GM19328 (cell line): Measurements from ENCODE around the gene SKAP1.
"Not testable (repeated sequence)": the region's sequence is repeated elsewhere in the genome, so short reads cannot be mapped to it uniquely, and the experiment has no call there.

ENCODE experiments used
- ATAC-seq: cut with Tn5 transposase; IDR thresholded peaks from one replicate; pipeline ENCODE4 v1.9.1; 2021; ENCODE audit warnings: mild to moderate bottlenecking, moderate library complexity; ENCODE audit not compliant: unreplicated experiment

Gene SKAP1

DNA sequence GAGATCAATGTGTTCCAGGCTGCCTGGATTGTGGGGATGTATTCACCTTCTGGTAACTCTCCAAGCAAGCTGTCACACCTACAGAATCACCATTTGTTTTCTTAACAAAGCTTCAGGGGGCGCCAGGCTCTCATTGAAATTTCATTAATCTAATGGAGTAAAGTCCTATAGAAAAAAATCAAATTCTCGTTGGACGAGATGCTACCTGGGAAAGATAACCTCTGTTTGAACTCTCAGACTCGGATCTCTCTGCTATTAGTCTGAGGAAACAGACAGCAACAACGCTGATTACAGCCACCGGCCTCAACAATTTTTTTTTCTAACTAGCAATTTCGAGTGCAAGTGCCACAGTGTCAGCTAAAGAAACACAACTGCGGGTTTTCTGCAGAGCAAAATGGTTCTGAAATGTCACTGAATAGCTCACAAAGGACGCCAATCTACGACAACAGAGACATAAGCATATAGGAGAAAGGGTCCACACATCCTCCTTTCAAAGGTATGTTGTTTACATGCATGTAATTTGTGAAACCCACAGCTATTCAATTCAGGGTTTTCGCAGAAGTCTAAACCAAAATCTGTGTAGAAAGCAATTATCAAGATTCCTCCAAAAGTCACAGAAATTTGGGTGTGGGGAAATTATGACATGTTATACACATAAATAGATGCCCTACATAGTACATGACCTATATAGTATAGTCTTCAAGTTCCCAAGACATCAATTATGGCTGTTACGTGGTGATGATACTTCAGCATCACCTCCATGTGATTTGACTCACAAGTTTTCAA lies 135.8 kb downstream of the SKAP1 start:
- no peak for ATAC-seq

DNA sequence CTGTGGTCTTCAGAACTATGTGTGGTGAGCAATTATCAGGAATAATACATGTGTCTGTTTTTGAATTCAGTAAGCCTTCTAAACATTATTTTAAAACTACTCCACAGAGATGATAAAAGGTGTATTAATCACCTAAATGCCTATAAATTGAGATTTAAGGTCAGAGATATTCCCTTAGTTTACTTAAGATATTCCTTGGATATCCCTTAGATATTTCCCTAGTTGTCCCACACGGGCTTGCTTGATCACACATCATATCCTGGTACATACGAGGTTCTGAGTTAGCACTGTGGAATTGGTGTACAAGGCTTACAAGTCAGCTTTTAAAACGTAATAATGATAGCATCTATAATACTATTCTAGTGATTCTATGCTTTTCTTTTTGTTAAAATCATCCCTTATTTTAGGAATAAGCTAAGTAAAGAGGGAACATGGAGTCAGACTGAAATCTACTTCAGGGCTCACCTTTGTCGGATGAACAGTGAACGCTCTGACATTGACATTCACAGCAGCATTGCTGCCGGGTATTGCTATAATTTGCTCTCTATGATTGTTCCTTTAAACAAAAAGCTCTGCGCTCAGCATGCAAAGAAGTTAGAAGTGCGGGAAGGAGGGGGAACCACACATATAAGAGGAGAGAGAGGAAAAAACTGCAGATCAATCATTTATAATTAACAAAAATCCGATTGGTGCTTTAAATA lies 136.5 kb downstream of the SKAP1 start:
- ATAC-seq, result no peak

DNA sequence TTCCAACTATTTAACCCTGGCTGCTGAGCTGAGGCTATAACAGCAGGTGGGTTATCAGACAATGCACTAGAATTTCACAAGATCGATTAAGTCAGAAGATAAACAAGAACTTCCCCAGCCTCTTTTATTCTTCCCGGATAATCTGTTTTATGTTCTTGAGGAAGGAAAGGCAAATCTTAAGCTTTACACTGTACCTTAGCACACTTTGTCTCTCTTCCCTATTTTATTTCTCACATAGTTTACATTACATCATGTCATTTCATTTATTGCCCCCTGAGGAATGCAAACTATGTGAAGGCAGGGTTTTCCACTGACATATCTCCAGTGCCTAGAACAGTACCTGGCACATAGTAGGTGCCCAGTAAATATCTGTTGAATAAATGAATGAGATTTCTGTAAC lies 139.6 kb downstream of the SKAP1 start:
- ATAC-seq, result no peak

DNA sequence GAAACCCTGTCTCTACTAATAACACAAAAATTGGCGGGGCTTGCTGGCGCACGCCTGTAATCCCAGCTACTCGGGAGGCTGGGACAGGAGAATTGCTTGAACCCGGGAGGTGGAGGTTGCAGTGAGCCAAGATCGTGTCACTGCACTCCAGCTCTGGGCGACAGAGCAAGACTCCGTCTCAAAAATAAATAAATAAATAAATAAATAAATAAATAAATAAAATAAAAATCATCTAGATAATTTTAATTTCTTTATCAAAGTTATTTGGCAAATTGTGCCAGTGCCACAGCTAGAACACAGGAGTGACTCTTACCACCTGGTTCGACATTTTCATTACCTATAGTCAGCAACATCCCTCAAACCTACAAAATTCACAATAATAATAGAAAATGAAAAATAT lies 143.1 kb downstream of the SKAP1 start:
- not testable (repeated sequence) for ATAC-seq

DNA sequence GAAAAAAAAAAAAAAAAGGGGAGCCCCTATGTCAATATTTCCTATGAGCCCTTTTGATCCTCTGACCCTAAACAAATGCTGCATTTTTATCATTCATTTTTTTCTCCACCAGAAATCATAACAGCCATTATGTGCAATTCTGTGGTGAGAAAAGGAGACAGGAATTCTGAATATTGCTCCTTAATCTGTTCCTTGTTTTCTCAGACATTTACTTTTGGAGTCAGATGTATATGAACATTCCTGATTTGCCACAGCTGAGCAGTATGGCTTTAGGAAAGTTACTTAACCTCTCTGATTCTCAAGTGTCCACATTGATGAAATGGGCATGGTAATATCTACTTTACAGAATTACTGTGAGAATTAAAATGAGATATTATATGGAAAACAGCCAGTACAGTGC lies 144.4 kb downstream of the SKAP1 start:
- ATAC-seq, result no peak

DNA sequence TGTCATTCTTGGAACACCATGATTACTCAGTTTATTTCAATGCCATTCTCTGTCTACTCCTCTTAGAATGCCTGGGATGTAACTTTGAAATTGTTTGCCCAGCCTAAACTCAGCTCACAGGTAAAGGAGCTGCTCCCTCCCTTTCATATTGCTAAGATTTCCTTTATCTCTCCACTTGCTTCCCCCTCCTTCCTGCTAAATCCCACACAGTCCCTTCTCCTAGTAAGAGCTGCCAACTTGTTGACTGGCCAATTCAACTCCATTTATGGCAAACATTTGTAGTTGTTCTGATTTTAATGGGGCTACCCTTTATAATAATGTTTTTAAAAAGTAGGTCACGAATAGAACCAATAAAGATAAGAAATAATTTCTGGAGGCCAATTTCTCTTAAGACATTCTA lies 146.1 kb downstream of the SKAP1 start:
- no peak for ATAC-seq

DNA sequence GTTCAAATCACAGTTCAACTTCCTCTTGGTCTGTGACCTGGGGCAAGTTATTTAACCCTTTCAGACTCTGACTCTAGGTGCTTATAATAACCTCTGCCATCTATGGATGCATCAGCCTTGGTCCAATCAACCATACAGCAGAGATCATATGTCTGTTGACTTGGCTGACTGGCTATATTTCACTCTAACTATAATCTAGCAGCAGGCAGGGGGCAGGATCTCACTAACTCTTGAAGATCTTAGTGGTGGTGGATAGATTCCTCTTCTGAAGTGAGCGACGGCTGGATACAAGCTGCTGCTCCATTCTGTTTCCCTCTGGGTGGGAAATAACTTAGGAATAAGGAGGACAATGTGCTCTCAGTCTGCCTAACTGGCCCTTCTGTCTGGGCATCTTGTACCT lies 146.6 kb downstream of the SKAP1 start:
- ATAC-seq, result no peak

DNA sequence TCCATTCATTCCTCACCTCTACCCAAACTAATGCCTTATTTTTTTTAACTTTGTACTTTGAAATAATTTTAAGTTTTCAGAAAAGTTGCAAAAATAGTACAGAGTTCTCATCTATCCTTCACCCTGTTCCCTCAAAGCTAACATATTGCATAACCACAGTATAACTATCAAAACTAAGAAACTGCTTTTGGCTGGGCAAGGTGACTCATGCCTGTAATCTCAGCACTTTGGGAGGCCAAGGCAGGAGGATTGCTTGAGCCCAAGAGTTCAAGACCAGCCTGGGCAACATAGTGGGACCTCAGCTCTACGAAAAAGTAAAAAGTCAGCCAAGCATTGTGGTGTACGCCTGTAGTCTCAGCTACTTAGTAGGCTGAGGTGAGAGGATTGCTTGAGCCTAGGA lies 147.7 kb downstream of the SKAP1 start:
- no peak for ATAC-seq

DNA sequence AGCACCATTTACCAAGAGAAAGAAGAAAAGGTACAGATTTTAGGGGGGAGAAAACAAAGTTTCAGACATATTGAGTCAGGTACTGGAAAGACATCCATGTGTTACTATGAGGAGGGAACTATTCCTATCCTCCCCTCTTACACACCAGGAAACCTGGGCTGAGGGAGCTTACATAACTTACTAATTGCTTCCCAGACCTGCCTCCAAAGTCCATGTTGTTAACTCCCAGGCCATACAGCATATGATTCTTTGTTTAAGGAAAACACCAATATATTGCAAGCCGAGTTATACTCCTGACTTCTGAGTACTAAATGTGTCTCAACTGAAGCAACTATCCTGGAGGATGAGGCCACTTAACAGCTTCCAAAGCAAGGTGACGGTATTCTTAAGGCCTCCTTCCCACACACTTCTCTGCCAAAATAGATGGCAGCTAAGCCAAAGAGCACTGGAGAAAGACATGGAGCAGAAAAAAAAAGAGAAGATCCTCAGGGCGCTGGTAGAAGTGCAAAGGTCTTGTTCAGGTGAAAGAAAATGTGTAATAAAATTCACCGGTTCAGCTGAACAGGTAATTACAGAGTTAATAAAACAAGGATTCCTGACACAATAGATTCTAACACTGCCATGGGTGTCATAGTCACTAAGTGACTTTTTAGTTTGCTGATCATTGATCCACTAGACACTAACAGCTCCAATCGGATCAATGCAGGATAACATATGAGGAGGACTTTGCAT lies 151.1 kb downstream of the SKAP1 start:
- no peak for ATAC-seq

DNA sequence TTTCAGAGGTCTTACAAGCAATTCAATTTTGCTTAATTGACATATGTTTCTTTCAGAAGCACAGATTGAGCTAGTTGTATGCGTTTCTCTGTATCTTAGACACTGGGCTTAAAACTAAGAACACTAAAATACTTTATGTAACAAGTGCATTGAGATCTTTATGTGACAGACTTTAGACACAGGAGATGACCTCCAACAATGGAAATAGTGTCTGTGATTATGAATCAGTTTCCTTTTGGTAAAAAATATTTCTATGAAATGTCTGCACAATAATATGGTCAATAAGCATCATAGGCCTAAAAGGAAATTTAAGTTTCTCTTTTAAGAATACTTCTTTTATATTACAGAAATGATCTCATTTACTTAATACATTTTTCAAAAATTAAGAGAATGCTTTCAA lies 153.2 kb downstream of the SKAP1 start:
- ATAC-seq, result no peak

DNA sequence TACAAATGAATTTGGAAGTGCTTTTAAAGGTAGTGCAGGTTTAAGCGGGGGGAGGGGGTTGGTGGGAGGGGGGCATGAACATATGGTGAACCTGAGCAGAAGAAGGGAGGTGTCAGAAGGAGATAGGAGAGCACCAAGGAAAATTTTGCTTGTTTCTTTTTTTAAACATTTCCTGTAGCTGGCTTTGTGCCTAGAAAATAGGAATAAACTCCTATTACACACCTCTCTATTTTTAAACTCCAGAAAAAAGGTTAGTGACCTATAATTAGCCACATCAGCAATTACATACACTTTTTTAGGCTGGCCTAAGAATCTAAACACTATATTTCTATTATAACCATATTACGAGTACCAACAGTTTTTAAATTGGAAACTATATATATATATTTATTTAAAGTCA lies 159.1 kb downstream of the SKAP1 start:
- no peak for ATAC-seq

DNA sequence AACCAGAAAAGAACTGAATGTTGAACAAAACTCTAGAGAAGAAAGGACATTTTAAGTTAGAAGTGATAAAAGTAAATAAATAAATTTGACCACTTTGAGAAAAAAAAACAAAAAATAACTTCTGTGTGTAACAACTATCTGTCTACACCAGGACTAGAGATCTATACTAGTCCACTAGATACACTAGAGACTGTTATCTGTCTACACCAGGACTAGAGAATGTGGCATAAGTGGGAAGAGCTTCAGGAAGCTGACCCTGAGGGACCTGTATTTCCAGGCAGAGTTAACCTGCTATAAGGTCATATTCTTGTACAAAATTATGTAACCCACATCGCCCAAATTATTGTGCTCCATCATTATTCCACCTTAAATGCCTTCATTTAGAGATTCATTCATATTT lies 160.8 kb downstream of the SKAP1 start:
- no peak for ATAC-seq

DNA sequence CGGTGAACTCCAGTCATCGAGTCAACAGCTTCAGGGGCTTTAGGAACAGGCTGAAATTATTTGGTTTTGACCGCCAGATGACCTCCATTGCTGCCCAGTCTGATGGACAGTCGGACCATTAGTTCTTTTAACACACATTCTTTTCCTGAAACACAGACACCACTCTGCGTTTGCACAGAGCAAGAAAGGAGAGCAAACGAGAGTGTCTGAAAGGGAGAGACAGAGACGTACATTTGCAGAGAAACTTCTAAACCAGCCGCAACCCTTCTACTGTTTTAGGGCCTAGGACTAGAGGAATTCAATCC lies 166.3 kb downstream of the SKAP1 start:
- ATAC-seq, result no peak

DNA sequence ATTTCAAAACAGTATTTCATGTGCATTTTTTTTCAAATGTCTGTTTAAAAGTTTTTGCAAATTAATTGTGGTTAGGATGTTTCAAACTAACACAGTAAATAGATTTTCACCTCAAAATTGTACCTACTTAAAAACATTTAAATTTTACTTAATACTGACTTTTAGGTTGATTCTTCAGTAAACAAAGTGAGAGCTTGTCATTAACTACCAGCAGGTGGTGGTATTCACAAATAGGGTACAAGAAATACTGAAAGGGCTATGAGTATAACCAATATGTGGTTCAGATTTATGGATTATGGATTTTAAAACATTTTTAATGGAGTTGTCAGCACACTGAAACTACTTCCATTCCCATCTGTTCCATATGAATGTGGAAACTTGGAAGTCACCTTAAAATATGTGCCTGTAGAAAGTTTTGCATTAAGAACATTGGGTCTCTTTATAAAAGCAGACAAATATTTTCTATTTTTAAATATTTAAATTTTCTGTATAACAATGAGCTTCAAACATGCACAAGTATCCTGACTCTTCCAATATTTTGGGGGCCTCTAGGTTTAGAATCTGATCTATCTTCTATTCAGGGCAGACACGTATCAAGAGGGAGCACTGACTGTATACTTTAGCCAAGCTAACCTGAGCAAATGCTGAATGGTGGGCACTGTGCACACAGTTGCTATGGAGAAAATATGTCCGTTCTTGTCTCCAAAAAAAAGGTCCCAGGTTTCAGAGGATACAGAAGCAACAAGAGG lies 166.9 kb downstream of the SKAP1 start:
- ATAC-seq, result no peak

DNA sequence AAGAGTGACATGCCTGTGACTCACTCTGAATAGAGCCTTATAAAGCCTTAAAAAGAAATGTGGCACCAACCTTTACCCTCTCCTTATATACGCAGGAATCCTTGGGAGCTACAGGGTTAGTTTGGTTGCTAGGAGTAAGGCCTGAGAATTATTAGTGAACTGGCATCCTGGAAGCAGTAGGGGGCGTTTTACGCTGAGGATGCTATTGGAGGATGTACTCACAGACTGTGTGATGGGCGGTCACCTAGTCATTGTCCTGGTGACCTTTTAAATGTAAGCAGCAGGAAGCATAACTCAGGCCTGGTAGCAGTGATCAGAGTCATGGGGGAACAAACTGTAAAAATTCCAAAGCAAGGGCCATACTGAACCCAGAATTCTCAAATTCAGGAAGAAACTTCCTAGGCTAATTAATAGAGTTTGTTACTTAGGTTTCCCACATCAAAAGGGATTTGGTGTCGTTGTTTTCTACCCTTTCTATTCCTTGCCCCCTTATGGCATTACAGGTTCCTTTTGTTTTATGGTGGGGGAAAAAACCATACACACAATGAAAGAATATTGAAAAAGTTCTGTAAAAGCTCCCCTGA lies 168.6 kb downstream of the SKAP1 start:
- no peak for ATAC-seq

DNA sequence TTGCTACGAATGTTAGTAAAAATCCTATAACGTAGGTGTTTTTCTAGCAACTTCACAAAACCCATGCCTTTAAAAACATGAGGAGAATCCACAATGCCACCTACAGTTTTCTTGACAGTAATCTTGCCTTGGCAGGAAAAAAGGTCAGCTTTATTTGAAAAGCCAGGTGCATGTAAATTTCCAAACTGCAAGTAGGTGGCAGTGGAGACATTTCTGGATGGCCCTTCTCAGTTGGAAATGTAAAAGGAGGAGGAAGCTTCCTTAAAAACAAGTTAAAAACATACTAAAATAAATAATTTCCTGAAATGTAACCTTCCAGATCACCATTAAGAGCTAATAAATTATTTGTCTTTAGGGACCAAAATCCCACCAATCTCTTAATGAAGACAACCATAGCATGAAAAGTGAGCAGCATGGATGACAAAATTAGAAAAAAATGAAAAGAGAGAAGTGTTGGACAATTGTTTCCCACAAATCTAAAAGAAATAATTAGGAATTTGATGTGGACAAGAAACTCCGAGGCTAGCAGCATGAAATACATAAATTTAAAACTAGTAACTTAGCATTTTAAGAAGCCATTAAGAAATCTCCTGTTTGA lies 170.2 kb downstream of the SKAP1 start:
- ATAC-seq, result no peak

DNA sequence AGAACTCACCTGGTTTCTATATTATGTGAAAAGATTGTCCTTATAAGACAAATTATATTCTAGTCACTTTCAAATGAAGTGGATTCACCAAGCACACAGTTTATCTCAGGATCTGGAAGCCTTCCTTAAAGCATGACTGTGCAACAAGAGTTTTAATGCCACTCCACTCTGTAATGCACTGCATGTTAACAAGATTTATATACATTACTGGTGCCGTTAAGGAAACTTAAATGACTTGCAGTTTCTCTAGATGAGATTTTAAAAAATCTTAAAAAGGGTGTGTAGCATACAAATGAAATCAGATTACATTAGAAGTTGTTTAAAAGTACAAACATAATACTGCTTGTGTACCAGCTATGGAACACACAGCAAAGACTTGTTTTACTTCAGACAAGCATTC lies 171.7 kb downstream of the SKAP1 start:
- no peak for ATAC-seq

DNA sequence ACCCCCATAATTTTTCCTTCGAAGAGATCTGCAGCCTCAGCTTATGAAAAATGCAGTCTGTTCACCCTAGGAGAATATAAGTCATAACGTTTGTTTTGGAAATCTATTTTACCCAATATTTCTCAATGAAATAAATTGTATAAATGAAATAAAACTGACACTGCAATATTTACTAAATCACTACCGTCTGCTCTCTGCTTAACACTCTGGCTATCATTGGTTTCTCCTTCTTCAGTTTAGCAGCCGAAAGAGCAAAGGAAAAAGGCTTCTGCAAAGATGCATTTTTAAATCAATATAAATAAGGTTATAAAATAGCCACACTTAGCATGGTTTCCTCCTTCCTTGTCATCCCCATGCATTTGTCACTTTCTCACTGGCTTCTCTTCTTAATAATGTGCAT lies 174.3 kb downstream of the SKAP1 start:
- ATAC-seq, result no peak

DNA sequence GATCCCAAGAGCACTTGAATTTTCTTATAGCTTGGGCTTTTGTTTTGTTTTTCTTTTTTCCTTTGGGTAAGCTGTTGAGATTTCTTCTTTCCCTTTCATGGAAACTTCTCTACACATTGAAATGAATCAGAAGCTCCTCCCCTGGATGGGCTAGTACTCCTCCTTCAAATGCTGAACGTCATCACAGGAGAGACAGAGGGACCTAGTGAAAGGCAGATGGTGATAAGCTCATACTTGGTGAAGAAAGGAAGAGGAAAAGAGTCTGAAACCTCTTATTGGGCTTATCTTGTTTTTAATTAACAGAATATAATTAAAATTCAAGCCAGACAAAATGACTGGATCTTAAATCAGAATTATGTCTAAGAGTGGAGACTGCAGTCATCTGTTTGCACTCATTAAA lies 175.1 kb downstream of the SKAP1 start:
- no peak for ATAC-seq

DNA sequence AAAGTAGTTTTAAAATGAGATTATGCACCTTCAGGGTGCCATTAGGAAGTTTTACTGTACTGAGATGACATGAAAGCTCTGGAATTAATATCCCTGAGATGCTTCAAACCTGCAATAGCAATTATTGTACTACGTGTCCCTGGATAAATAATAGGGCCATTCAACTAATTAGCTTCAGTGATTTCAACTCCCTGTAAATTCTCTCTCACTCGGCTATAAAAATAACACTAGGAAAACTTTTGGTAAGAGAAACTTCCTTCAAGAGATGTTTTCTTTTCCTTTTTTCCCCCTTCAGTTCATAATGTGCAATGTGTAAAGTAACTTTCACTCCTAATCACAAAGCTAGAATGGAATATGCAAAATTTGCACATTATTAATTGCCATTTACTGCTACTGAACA lies 176.0 kb downstream of the SKAP1 start:
- ATAC-seq, result no peak

DNA sequence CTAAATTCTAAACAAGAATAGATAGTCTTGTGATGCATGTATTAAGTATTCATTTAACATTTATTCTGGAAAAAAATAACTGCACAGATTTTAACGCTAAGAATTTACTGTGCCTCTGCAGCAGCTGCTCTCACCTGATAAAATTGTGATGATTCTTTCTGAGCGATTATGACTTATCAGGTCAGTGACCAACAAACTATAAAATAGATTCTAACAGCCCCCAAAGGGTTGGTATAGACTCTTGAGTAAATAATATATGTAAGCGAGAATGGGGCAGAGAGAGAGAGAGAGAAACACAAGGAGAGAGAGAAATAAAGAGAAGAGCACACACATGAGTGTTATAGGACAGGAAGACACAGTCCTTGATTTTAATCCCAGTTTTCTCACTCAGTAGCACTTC lies 178.1 kb downstream of the SKAP1 start:
- no peak for ATAC-seq
